GM06990 (cell line): ENCODE measurements around the gene ARHGEF18.
A peak's percentile ranks its signal among the peaks of the same experiment; 100 is the strongest.
"Not testable (repeated sequence)": the region's sequence is repeated elsewhere in the genome, so short reads cannot be mapped to it uniquely, and the experiment has no call there.

Source experiments
- DNase-seq: peaks from one replicate; pipeline ENCODE4 v3.0.0-alpha.2; 2011; ENCODE audit not compliant: insufficient read length; ENCODE audit errors: extremely low read depth
- H3K27me3 ChIP-seq: replicated peaks from 2 replicates; pipeline ENCODE4 v1.6.0; 2011; ENCODE audit warnings: low read length; ENCODE audit not compliant: control insufficient read depth, insufficient read depth
- H3K36me3 ChIP-seq: 2 replicates; pipeline ENCODE4 v1.5.1; 2011; ENCODE audit warnings: low read length; ENCODE audit not compliant: control insufficient read depth, insufficient read depth
- H3K4me3 ChIP-seq: replicated peaks from 2 replicates; pipeline ENCODE4 v1.5.1; 2011; ENCODE audit warnings: low read depth, mild to moderate bottlenecking, control low read depth, low read length
- CTCF ChIP-seq: IDR thresholded peaks from 2 replicates; pipeline ENCODE4 v1.5.1; 2011; ENCODE audit warnings: low read length, control low read depth, mild to moderate bottlenecking, inconsistent platforms; ENCODE audit not compliant: insufficient read depth, poor library complexity, severe bottlenecking

Gene ARHGEF18

GRCh38 chr19:7342143-7342542 lies 6.6 kb upstream of the ARHGEF18 start:
- H3K27me3 ChIP-seq: no peaks in the 10 kb centered on the region
- no peak overlapping the region for H3K4me3 ChIP-seq
- TF ChIP-seq CTCF: no peak
- DNase-seq: no peak
- no peaks in the 10 kb centered on the region for H3K36me3 ChIP-seq

GRCh38 chr19:7346488-7346971 lies 2.2 kb upstream of the ARHGEF18 start:
- peak; percentile 41 for DNase-seq
- no peak for TF ChIP-seq CTCF
- Histone ChIP-seq H3K36me3 (no peaks in the 10 kb centered on the region), H3K4me3 (no peak overlapping the region), H3K27me3 (no peaks in the 10 kb centered on the region)

DNA sequence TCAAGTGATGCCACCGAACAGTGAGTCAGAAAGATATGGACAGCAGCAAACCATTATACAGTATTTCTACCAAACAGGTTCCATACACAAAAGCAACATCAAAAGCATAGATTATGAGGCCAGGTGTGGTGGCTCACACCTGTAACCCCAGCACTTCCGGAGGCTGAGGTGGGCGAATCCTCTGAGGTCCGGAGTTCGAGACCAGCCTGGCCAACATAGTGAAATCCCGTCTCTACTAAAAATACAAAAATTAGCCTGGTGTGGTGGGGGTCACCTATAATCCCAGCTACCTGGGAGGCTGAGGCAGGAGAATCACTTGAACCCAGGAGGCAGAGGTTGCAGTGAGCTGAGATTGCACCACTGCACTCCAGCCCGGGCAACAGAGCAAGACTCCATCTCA lies 1.7 kb upstream of the ARHGEF18 start:
- not testable (repeated sequence) for DNase-seq, H3K4me3 ChIP-seq, H3K27me3 ChIP-seq, H3K36me3 ChIP-seq

- no peak for DNase-seq
- H3K36me3 ChIP-seq: no peaks in the 10 kb centered on the region
- H3K27me3 ChIP-seq: no peaks in the 10 kb centered on the region
- TF ChIP-seq CTCF: no peak
- peak overlapping the region; percentile 51 for H3K4me3 ChIP-seq
Measured at GRCh38 chr19:7349231-7349591, 474 bp downstream of the ARHGEF18 start.

DNA sequence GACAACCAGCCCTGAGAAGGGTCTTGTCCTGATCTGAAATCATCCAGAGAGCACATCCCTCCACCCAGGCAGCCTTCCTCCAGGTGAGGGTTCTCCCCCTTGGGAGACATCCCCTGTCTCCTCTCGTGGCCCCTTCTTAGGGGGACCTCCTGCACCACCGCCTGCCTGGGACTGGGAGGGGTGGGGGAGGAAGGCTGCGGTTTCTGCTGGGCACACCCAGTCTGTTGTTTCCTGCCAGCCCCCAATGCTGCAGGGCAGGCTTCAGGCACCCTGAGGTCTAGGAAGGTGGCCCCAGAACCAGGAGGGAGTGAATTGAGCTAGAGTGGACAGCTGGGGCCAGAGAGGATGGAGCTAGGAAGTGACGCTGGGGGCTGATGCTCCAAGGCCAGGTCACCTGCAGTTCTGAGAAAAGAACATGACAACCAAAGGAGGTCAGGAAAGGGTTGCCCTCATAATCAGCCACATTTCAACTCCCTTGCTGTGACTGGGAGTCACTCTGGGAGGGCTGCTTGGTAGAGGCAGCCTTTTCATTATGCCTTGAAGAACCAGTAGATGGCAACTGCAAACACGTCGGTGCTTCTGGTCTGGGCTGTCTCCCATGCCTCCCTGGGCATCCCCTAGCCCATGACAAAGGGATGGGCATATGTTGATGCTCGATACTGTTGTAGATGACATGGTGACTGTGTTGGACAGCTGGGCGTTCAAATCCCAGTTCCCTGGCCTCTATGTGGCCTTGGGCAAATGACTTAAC lies 1.4 kb downstream of the ARHGEF18 start:
- TF ChIP-seq CTCF: no peak
- DNase-seq: peak; percentile 75

GRCh38 chr19:7351861-7352260 lies 3.1 kb downstream of the ARHGEF18 start:
- no peak overlapping the region for H3K4me3 ChIP-seq
- no peaks in the 10 kb centered on the region for H3K27me3 ChIP-seq
- no peaks in the 10 kb centered on the region for H3K36me3 ChIP-seq
- TF ChIP-seq CTCF: no peak
- no peak for DNase-seq

More for the DNA sequence above, 1.4 kb downstream of the ARHGEF18 start:
- Histone ChIP-seq H3K4me3 (peak overlapping the region; percentile 29; the same call in 1 of the 2 replicates), H3K36me3 (no peaks in the 10 kb centered on the region), H3K27me3 (no peaks in the 10 kb centered on the region)
